Stomach (tissue), 9 donors: ENCODE results near the gene SYCE3. TPM values are rescaled to one million over a fixed set of nuclear protein-coding genes. Genes with fewer than 3 reads are reported as not detected.

Experiments
- DNase-seq, 2 donors: peaks; one replicate each; pipeline versions ENCODE4 v3.0.0 to v3.0.0-alpha.2; 2013 to 2019
- H3K27ac ChIP-seq, 5 donors: fragments of 200-600 bp in 4 of 5; sonication (generic) in 4 of 5; one replicate each; pipeline ENCODE4 v1.5.1; 2013 to 2019; ENCODE audit warnings: mild to moderate bottlenecking in 1 of 5, moderate library complexity in 1 of 5
- H3K27me3 ChIP-seq, 3 donors: fragments of 200-600 bp; sonication (generic); one replicate each; pipeline ENCODE4 v1.5.1; 2017 to 2019; ENCODE audit warnings: mixed run types in 1 of 3
- H3K36me3 ChIP-seq, 4 donors: fragments of 200-600 bp; sonication (generic); 1 replicate in 3 of 4; 2 replicates in 1 of 4; pipeline ENCODE4 v1.5.1; 2016 to 2019
- H3K4me1 ChIP-seq, 4 donors: fragments of 200-600 bp; sonication (generic); one replicate each; pipeline ENCODE4 v1.5.1; 2016 to 2019
- H3K4me3 ChIP-seq, 4 donors: fragments of 200-600 bp; sonication (generic) in 3 of 4; one replicate each; pipeline ENCODE4 v1.5.1; 2016 to 2019; ENCODE audit warnings: mild to moderate bottlenecking in 1 of 4
- H3K9me3 ChIP-seq, 4 donors: fragments of 200-600 bp; sonication (generic); one replicate each; pipeline ENCODE4 v1.5.1; 2016 to 2019
- CTCF ChIP-seq, 7 experiments: fragments of 450-650 bp in 4 of 7; fragments of 200-600 bp in 3 of 7; sonication (generic) in 3 of 7; IDR thresholded peaks; one replicate each; pipeline ENCODE4 v1.5.1; 2016 to 2019; ENCODE audit warnings: antibody characterized with exemption in 7 of 7, control low read depth in 2 of 7, mild to moderate bottlenecking in 1 of 7
- EP300 ChIP-seq: sonication (generic); formaldehyde crosslinking; IDR thresholded peaks from one replicate; pipeline ENCODE4 v1.6.1; 2017; ENCODE audit warnings: antibody characterized with exemption
- POLR2A ChIP-seq, 4 donors: fragments of 450-650 bp; IDR thresholded peaks; one replicate each; pipeline ENCODE4 v1.6.1; 2016; ENCODE audit warnings: antibody characterized with exemption in 4 of 4, control low read depth in 2 of 4, mild to moderate bottlenecking in 1 of 4, moderate library complexity in 1 of 4
- POLR2AphosphoS5 ChIP-seq, 3 donors: sonication (generic); formaldehyde crosslinking; IDR thresholded peaks; one replicate each; pipeline ENCODE4 v1.6.1; 2016; ENCODE audit warnings: antibody characterized with exemption in 3 of 3
- WGBS, 5 donors: extraction: QIAGEN DNeasy Blood & Tissue Kit in 3 of 5; methylation state at CpG; one replicate each; pipeline versions ENCODE4 v1.1.5 to v1.1.7; 2013 to 2018; 5-methylcytosine and 5-hydroxymethylcytosine counted together
- intact Hi-C: fragments of 100-400 bp; cut with DNase I; formaldehyde crosslinking; loops from one replicate; pipeline ENCODE4 v1.15.1; 2023; ENCODE audit warnings: low total_unique reads
- polyA plus RNA-seq, 3 donors: library from polyadenylated mRNA; stranded (reverse); fragments of 200-250 nt; gene quantifications; one replicate each; pipeline ENCODE4 v1.2.3, GENCODE V29; 2013
- total RNA-seq, 5 donors: library from RNA; depleted of rRNA; stranded (reverse); fragments of >200 nt; gene quantifications; one replicate each; pipeline versions ENCODE4 v1.1.0 to v1.2.3, GENCODE V29; 2014 to 2016
- donor health status: healthy with polysubstance abuse.
- donor health status: Bipolar disorder and iron deficiency.
- donor health status: healthy.

Gene SYCE3
- total and polyA plus RNA-seq, 8 donors, result 0.80 to 1.9 TPM; not detected in 6

GRCh38 chr22:50528682-50529415 is 33.9 kb downstream of the SYCE3 start:
- Histone ChIP-seq H3K36me3 (peaks cover under 1 to 5% (median 4%) of the 10 kb centered on the region in 4 donors), H3K4me1 (peaks cover 67 to 90% (median 81%) of the 10 kb centered on the region in 4 donors), H3K4me3 (peak overlapping the region; percentile 53 to 80 (median 57)), H3K27me3 (peaks cover 0 to 45% (median 0%) of the 10 kb centered on the region in 3 donors), H3K9me3 (no peaks in the 10 kb centered on the region), H3K27ac (peak overlapping the region; percentile 92 to 98 (median 93))
- intact Hi-C loops, result no loop called here
- peak in 1 of 2 donors; percentile 38 for DNase-seq
- 57 to 75% (median 60%) methylated on average over 4 to 15 of the region's 15 CpGs for WGBS, 5 donors
- TF ChIP-seq EP300 (no peak), POLR2AphosphoS5 (IDR thresholded peaks at IDR 0.05) (no peak), CTCF (IDR thresholded peaks at IDR 0.05) (no peak), POLR2A (IDR thresholded peaks at IDR 0.05) (no peak)

GRCh38 chr22:50527921-50528681 is 34.6 kb downstream of the SYCE3 start:
- TF ChIP-seq EP300 (no peak), POLR2A (IDR thresholded peaks at IDR 0.05) (no peak)
- intact Hi-C loops, result no loop called here
- Histone ChIP-seq H3K27ac (peak overlapping the region in 4 of 5 donors; percentile 92 to 98 (median 94)), H3K9me3 (no peaks in the 10 kb centered on the region), H3K4me3 (peak overlapping the region in 2 of 4 donors; percentile 53 to 80), H3K36me3 (peaks cover 8 to 12% (median 12%) of the 10 kb centered on the region in 4 donors), H3K4me1 (peaks cover 68 to 90% (median 84%) of the 10 kb centered on the region in 4 donors), H3K27me3 (peaks cover 0 to 39% (median 0%) of the 10 kb centered on the region in 3 donors)
- WGBS, 5 donors, result 90 to 92% (median 92%) methylated on average over 15 to 18 of the region's 18 CpGs
- no peak for DNase-seq

- peak in 2 of 3 donors; percentile 31 to 65 for TF ChIP-seq POLR2AphosphoS5 (IDR thresholded peaks at IDR 0.05)
- TF ChIP-seq POLR2A (IDR thresholded peaks at IDR 0.05), result no peak
- TF ChIP-seq EP300, result no peak
- no peak for TF ChIP-seq CTCF (IDR thresholded peaks at IDR 0.05)
- peak overlapping the region; percentile 63 to 86 (median 80) for H3K4me3 ChIP-seq
- 39 to 59% (median 48%) methylated on average over 28 to 29 of the region's 29 CpGs for WGBS, 5 donors
- DNase-seq, result peak; percentile 68 to 72
- H3K9me3 ChIP-seq, result no peaks in the 10 kb centered on the region
- peak overlapping the region; percentile 92 to 98 (median 94) for H3K27ac ChIP-seq
- peaks cover 0 to 30% (median 0%) of the 10 kb centered on the region in 3 donors for H3K27me3 ChIP-seq
- intact Hi-C loops, result no loop called here
- H3K4me1 ChIP-seq, result peaks cover 60 to 81% (median 79%) of the 10 kb centered on the region in 4 donors
- peaks cover 18 to 22% (median 21%) of the 10 kb centered on the region in 4 donors for H3K36me3 ChIP-seq
These were observed 35.6 kb downstream of the SYCE3 start for GRCh38 chr22:50526834-50527801.

- H3K36me3 ChIP-seq, result peaks cover 24 to 31% (median 30%) of the 10 kb centered on the region in 4 donors
- 0 to 5% (median 1%) methylated on average over 1 to 76 of the region's 77 CpGs for WGBS, 5 donors
- peak; percentile 83 to 94 for DNase-seq
- peak overlapping the region; percentile 92 to 98 (median 94) for H3K27ac ChIP-seq
- TF ChIP-seq CTCF (IDR thresholded peaks at IDR 0.05), result peak in 5 of 7 experiments; percentile 8 to 74 (median 54)
- no peak for TF ChIP-seq EP300
- no peak for TF ChIP-seq POLR2A (IDR thresholded peaks at IDR 0.05)
- peak in 2 of 3 donors; percentile 36 to 65 for TF ChIP-seq POLR2AphosphoS5 (IDR thresholded peaks at IDR 0.05)
- H3K27me3 ChIP-seq, result peaks cover 0 to 22% (median 0%) of the 10 kb centered on the region in 3 donors
- peaks cover 51 to 73% (median 71%) of the 10 kb centered on the region in 4 donors for H3K4me1 ChIP-seq
- intact Hi-C loops, result no loop called here
- peak overlapping the region; percentile 63 to 86 (median 80) for H3K4me3 ChIP-seq
- H3K9me3 ChIP-seq, result no peaks in the 10 kb centered on the region
These were observed 36.4 kb downstream of the SYCE3 start for GRCh38 chr22:50526108-50526833.
